Lower leg skin (tissue), 4 donors: ENCODE data around the gene UBR4. TPM values are rescaled to one million over a fixed set of nuclear protein-coding genes. Genes with fewer than 3 reads are reported as not detected.

Experiments used
- DNase-seq, 2 donors: peaks; one replicate each; pipeline ENCODE4 v3.0.0-alpha.2; 2019; ENCODE audit warnings: low spot score in 2 of 2
- H3K4me3 ChIP-seq: fragments of 200-600 bp; sonication (generic); 2 replicates; pipeline ENCODE4 v1.5.1; 2017; ENCODE audit warnings: mild to moderate bottlenecking, low read depth; ENCODE audit not compliant: poor library complexity, severe bottlenecking
- CTCF ChIP-seq, 3 donors: fragments of 450-650 bp; IDR thresholded peaks; one replicate each; pipeline ENCODE4 v1.5.1; 2016; ENCODE audit warnings: antibody characterized with exemption in 3 of 3, mild to moderate bottlenecking in 3 of 3, moderate library complexity in 2 of 3
- POLR2A ChIP-seq, 2 donors: fragments of 450-650 bp; IDR thresholded peaks; one replicate each; pipeline ENCODE4 v1.6.1; 2016 to 2017; ENCODE audit warnings: antibody characterized with exemption in 2 of 2, mild to moderate bottlenecking in 1 of 2, moderate library complexity in 1 of 2
- WGBS, 2 donors: methylation state at CpG; one replicate each; pipeline ENCODE4 v1.1.5; 2018; 5-methylcytosine and 5-hydroxymethylcytosine counted together
- intact Hi-C: fragments of 100-400 bp; cut with DNase I; formaldehyde crosslinking; loops from one replicate; pipeline ENCODE4 v1.15.0; 2023; ENCODE audit warnings: low total_unique reads
- total RNA-seq, 4 donors: library from RNA; depleted of rRNA; stranded (reverse); fragments of >200 nt; gene quantifications; one replicate each; pipeline ENCODE4 v1.1.0, GENCODE V29; 2016

UBR4 gene
- total RNA-seq, 4 donors from 2014 or later = 255 to 380 (median 329) TPM

- WGBS, 2 donors = 84 to 86% methylated on average over 6 of the region's 6 CpGs
- intact Hi-C loops = no loop called here
- no peak overlapping the region for H3K4me3 ChIP-seq
- DNase-seq = no peak
- TF ChIP-seq POLR2A (IDR thresholded peaks at IDR 0.05) (no peak), CTCF (IDR thresholded peaks at IDR 0.05) (no peak)
Observed at GRCh38 chr1:19128968-19129514, 81.0 kb downstream of the UBR4 start.

- no peak overlapping the region for H3K4me3 ChIP-seq
- DNase-seq = no peak
- intact Hi-C loops = no loop called here
- TF ChIP-seq POLR2A (IDR thresholded peaks at IDR 0.05) = no peak
- no peak for TF ChIP-seq CTCF (IDR thresholded peaks at IDR 0.05)
- 79 to 90% methylated on average over 5 of the region's 5 CpGs for WGBS, 2 donors
Observed at GRCh38 chr1:19124273-19124672, 85.8 kb downstream of the UBR4 start.

GRCh38 chr1:19123837-19124236, 86.2 kb downstream of the UBR4 start:
- WGBS, 2 donors = 64 to 87% methylated on average over 1 of the region's 1 CpG
- TF ChIP-seq CTCF (IDR thresholded peaks at IDR 0.05) (no peak), POLR2A (IDR thresholded peaks at IDR 0.05) (no peak)
- intact Hi-C loops = no loop called here

GRCh38 chr1:19122668-19123067, 87.4 kb downstream of the UBR4 start:
- 85 to 86% methylated on average over 10 of the region's 10 CpGs for WGBS, 2 donors

More at GRCh38 chr1:19123837-19124236, 86.2 kb downstream of the UBR4 start:
- no peak overlapping the region for H3K4me3 ChIP-seq
- DNase-seq = no peak

GRCh38 chr1:19121192-19121591, 88.9 kb downstream of the UBR4 start:
- WGBS, 2 donors = 80 to 84% methylated on average over 7 of the region's 7 CpGs
- intact Hi-C loops = no loop called here
- no peak overlapping the region for H3K4me3 ChIP-seq
- TF ChIP-seq CTCF (IDR thresholded peaks at IDR 0.05) (no peak), POLR2A (IDR thresholded peaks at IDR 0.05) (no peak)
- no peak for DNase-seq

More at GRCh38 chr1:19122668-19123067, 87.4 kb downstream of the UBR4 start:
- intact Hi-C loops = no loop called here
- no peak for TF ChIP-seq POLR2A (IDR thresholded peaks at IDR 0.05)
- no peak for TF ChIP-seq CTCF (IDR thresholded peaks at IDR 0.05)
- H3K4me3 ChIP-seq = no peak overlapping the region
- DNase-seq = no peak

- no peak for TF ChIP-seq CTCF (IDR thresholded peaks at IDR 0.05)
- no peak for TF ChIP-seq POLR2A (IDR thresholded peaks at IDR 0.05)
- intact Hi-C loops = no loop called here
- WGBS, 2 donors = 95 to 97% methylated on average over 7 of the region's 7 CpGs
- no peak overlapping the region for H3K4me3 ChIP-seq
- DNase-seq = no peak
Observed at GRCh38 chr1:19120070-19120469, 90.0 kb downstream of the UBR4 start.
